HepG2 (cell line): ENCODE measurements around the gene COQ8A. TPM values are rescaled to one million over a fixed set of nuclear protein-coding genes. Genes with fewer than 3 reads are reported as not detected.

ENCODE experiments used
- ESRRA ChIP-seq: sonication (generic); formaldehyde crosslinking; IDR thresholded peaks from 2 replicates; pipeline ENCODE4 v1.5.1; 2020; ENCODE audit warnings: mild to moderate bottlenecking, low read depth, missing genetic modification reagents
- FOXA1 ChIP-seq, 2 experiments: fragments of 450-650 bp in 1 of 2; sonication (generic) in 1 of 2; formaldehyde crosslinking in 1 of 2; IDR thresholded peaks; 2 replicates each; pipeline versions ENCODE4 v1.4.0 to v1.6.1; 2016 to 2020; ENCODE audit warnings: missing genetic modification reagents in 1 of 2
- GABPA ChIP-seq, 2 experiments: IDR thresholded peaks; 2 replicates each; pipeline ENCODE4 v1.6.1; 2011 to 2016; ENCODE audit warnings: low read depth in 2 of 2, low read length in 1 of 2, missing biosample characterization in 1 of 2, missing genetic modification characterization in 1 of 2
- KLF9 ChIP-seq: IDR thresholded peaks from 2 replicates; pipeline ENCODE4 v1.6.1; 2016; ENCODE audit warnings: low read depth
- MATR3 ChIP-seq: sonication (generic); formaldehyde crosslinking; IDR thresholded peaks from 2 replicates; pipeline ENCODE4 v1.4.0; 2020; ENCODE audit warnings: missing genetic modification reagents
- NFKBIZ ChIP-seq: IDR thresholded peaks from 2 replicates; pipeline ENCODE4 v1.6.1; 2018; ENCODE audit warnings: missing genetic modification reagents, missing compliant biosample characterization
- PCBP1 ChIP-seq: fragments of 200-400 bp; formaldehyde crosslinking; IDR thresholded peaks from 2 replicates; pipeline ENCODE4 v1.6.1; 2017; ENCODE audit warnings: mild to moderate bottlenecking, low read depth, low read length, borderline replicate concordance
- SOX13 ChIP-seq, 3 experiments: fragments of 450-650 bp in 1 of 3; sonication (generic) in 1 of 3; formaldehyde crosslinking in 1 of 3; IDR thresholded peaks in 2 of 3; conservative IDR thresholded peaks in 1 of 3; 2 replicates each; pipeline versions ENCODE4 v1.5.0 to v1.6.1; 2016 to 2020; ENCODE audit warnings: antibody characterized with exemption in 1 of 3, mild to moderate bottlenecking in 1 of 3, missing compliant biosample characterization in 1 of 3, missing genetic modification reagents in 1 of 3, moderate library complexity in 1 of 3
- ZFP37 ChIP-seq: sonication (generic); formaldehyde crosslinking; IDR thresholded peaks from 2 replicates; pipeline ENCODE4 v1.4.0; 2020; ENCODE audit warnings: missing genetic modification reagents, borderline replicate concordance
- ZHX1 ChIP-seq: sonication (generic); formaldehyde crosslinking; IDR thresholded peaks from 2 replicates; pipeline ENCODE4 v1.8.1; 2022; ENCODE audit warnings: low read depth, mild to moderate bottlenecking, missing genetic modification reagents
- ZNF451 ChIP-seq: sonication (generic); formaldehyde crosslinking; IDR thresholded peaks from 2 replicates; pipeline ENCODE4 v1.5.0; 2020; ENCODE audit warnings: mild to moderate bottlenecking, missing genetic modification reagents
- ZNF782 ChIP-seq: sonication (generic); formaldehyde crosslinking; IDR thresholded peaks from 2 replicates; pipeline ENCODE4 v1.4.0; 2020; ENCODE audit warnings: missing genetic modification reagents, mild to moderate bottlenecking, borderline replicate concordance
- ZSCAN30 ChIP-seq: sonication (generic); formaldehyde crosslinking; IDR thresholded peaks from 2 replicates; pipeline ENCODE4 v1.5.0; 2020; ENCODE audit warnings: mild to moderate bottlenecking, missing genetic modification reagents
- polyA plus RNA-seq, 8 experiments: library from polyadenylated mRNA; depleted of rRNA in 3 of 8; stranded (reverse) in 7 of 8; unstranded in 1 of 8; fragments of >200 nt; fragmentation: Illumina TruSeq in 4 of 8; extraction: Trizol in 4 of 8; gene quantifications; 2 replicates each; pipeline versions ENCODE4 v1.2.1 to v1.2.3, GENCODE V29; 2011 to 2016; ENCODE audit warnings: low read depth in 4 of 8, missing spikeins in 1 of 8, mixed read lengths in 1 of 8; ENCODE audit not compliant: insufficient read depth in 1 of 8
- total RNA-seq, 5 experiments: library from RNA; depleted of rRNA; stranded (reverse); fragments of >200 nt; fragmentation: Illumina TruSeq; extraction: Trizol; gene quantifications; 2 replicates each; pipeline ENCODE4 v1.2.3, GENCODE V29; 2016; ENCODE audit warnings: low read depth in 1 of 5
- TF ChIP-seq, protein P1 (sequence below): IDR thresholded peaks from 2 replicates; pipeline ENCODE4 v1.6.1; 2016; ENCODE audit warnings: low read depth, borderline replicate concordance
- TF ChIP-seq, protein P2 (sequence below), 2 experiments: sonication (generic) in 1 of 2; formaldehyde crosslinking in 1 of 2; IDR thresholded peaks; 2 replicates each; pipeline versions ENCODE4 v1.4.0 to v1.6.1; 2018 to 2020; ENCODE audit warnings: missing genetic modification reagents in 2 of 2, borderline replicate concordance in 1 of 2, low read depth in 1 of 2, mild to moderate bottlenecking in 1 of 2, missing biosample characterization in 1 of 2
- TF ChIP-seq, protein P3 (sequence below): sonication (generic); formaldehyde crosslinking; conservative IDR thresholded peaks from 2 replicates; pipeline ENCODE4 v1.4.0; 2020; ENCODE audit warnings: missing genetic modification reagents
- TF ChIP-seq, protein P4 (sequence below): sonication (generic); formaldehyde crosslinking; conservative IDR thresholded peaks from 2 replicates; pipeline ENCODE4 v1.8.0; 2022; ENCODE audit warnings: low read depth, missing genetic modification reagents

COQ8A gene
- total and polyA plus RNA-seq, 2 of the 13 experiments (the other 11 are each of a cell fraction or from before 2014, with no cell fraction given) = 60.4 to 88.7 TPM

GRCh38 chr1:226939438-226940028 lies 561 bp upstream of the COQ8A start (continued):
- no peak for TF ChIP-seq ZHX1 (CRISPR knock-in tag)
- peak; percentile 88; the same call in 1 of the 2 replicates for TF ChIP-seq ZSCAN30 (CRISPR knock-in tag)
- TF ChIP-seq, protein P1, sequence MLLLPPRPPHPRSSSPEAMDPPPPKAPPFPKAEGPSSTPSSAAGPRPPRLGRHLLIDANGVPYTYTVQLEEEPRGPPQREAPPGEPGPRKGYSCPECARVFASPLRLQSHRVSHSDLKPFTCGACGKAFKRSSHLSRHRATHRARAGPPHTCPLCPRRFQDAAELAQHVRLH (CRISPR knock-in tag) = peak; percentile 57; the same call in 1 of the 2 replicates
- TF ChIP-seq ESRRA (CRISPR knock-in tag) = no peak; the same call in none of the 2 replicates
- TF ChIP-seq, protein P2, sequence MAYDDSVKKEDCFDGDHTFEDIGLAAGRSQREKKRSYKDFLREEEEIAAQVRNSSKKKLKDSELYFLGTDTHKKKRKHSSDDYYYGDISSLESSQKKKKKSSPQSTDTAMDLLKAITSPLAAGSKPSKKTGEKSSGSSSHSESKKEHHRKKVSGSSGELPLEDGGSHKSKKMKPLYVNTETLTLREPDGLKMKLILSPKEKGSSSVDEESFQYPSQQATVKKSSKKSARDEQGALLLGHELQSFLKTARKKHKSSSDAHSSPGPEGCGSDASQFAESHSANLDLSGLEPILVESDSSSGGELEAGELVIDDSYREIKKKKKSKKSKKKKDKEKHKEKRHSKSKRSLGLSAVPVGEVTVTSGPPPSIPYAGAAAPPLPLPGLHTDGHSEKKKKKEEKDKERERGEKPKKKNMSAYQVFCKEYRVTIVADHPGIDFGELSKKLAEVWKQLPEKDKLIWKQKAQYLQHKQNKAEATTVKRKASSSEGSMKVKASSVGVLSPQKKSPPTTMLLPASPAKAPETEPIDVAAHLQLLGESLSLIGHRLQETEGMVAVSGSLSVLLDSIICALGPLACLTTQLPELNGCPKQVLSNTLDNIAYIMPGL (CRISPR knock-in tag; IDR thresholded peaks at IDR 0.05; ENCODE audit: borderline replicate concordance in 1 of 2, low read depth in 1 of 2) = peak; percentile 58 to 77; a peak in 2 of 4 replicates
- 0 out of 2 replicates have a peak, but pooled peaks have one; percentile 18 for TF ChIP-seq ZFP37 (CRISPR knock-in tag)
- TF ChIP-seq ZNF782 (CRISPR knock-in tag) = peak; percentile 84; the same call in 1 of the 2 replicates
- TF ChIP-seq FOXA1 (IDR thresholded peaks at IDR 0.05) = no peak
- no peak for TF ChIP-seq FOXA1 (CRISPR knock-in tag; IDR thresholded peaks at IDR 0.05)
- peak; percentile 18; the same call in 1 of the 2 replicates for TF ChIP-seq SOX13 (IDR thresholded peaks at IDR 0.05)
- TF ChIP-seq SOX13 (CRISPR knock-in tag; conservative IDR thresholded peaks at IDR 0.05 in 1 of 2, IDR thresholded peaks at IDR 0.05 in 1 of 2) = no peak; a peak in 1 of 4 replicates
- TF ChIP-seq MATR3 (CRISPR knock-in tag) = no peak
- TF ChIP-seq KLF9 (CRISPR knock-in tag) = 0 out of 2 replicates have a peak, but pooled peaks have one; percentile 18
- TF ChIP-seq ZNF451 (CRISPR knock-in tag) = peak; percentile 96
- TF ChIP-seq GABPA (IDR thresholded peaks at IDR 0.05; ENCODE audit: low read depth, low read length) = no peak
- peak; percentile 86 for TF ChIP-seq GABPA (CRISPR knock-in tag; IDR thresholded peaks at IDR 0.05; ENCODE audit: low read depth)
- peak; percentile 54; the same call in 1 of the 2 replicates for TF ChIP-seq NFKBIZ (CRISPR knock-in tag)
- TF ChIP-seq, protein P3, sequence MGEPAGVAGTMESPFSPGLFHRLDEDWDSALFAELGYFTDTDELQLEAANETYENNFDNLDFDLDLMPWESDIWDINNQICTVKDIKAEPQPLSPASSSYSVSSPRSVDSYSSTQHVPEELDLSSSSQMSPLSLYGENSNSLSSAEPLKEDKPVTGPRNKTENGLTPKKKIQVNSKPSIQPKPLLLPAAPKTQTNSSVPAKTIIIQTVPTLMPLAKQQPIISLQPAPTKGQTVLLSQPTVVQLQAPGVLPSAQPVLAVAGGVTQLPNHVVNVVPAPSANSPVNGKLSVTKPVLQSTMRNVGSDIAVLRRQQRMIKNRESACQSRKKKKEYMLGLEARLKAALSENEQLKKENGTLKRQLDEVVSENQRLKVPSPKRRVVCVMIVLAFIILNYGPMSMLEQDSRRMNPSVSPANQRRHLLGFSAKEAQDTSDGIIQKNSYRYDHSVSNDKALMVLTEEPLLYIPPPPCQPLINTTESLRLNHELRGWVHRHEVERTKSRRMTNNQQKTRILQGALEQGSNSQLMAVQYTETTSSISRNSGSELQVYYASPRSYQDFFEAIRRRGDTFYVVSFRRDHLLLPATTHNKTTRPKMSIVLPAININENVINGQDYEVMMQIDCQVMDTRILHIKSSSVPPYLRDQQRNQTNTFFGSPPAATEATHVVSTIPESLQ (CRISPR knock-in tag) = no peak
- TF ChIP-seq, protein P4, sequence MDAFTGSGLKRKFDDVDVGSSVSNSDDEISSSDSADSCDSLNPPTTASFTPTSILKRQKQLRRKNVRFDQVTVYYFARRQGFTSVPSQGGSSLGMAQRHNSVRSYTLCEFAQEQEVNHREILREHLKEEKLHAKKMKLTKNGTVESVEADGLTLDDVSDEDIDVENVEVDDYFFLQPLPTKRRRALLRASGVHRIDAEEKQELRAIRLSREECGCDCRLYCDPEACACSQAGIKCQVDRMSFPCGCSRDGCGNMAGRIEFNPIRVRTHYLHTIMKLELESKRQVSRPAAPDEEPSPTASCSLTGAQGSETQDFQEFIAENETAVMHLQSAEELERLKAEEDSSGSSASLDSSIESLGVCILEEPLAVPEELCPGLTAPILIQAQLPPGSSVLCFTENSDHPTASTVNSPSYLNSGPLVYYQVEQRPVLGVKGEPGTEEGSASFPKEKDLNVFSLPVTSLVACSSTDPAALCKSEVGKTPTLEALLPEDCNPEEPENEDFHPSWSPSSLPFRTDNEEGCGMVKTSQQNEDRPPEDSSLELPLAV (CRISPR knock-in tag) = no peak; the same call in 1 of the 2 replicates
- peak; percentile 38; the same call in 1 of the 2 replicates for TF ChIP-seq PCBP1
